Measurements from ENCODE around the gene NLK. TPM values are rescaled to one million over a fixed set of nuclear protein-coding genes. Genes with fewer than 3 reads are reported as not detected.

Gene NLK
- total and polyA plus RNA-seq, 2 of the 13 experiments (the other 11 are each of a cell fraction or from before 2014, with no cell fraction given): 13.4 to 14.6 TPM

DNA sequence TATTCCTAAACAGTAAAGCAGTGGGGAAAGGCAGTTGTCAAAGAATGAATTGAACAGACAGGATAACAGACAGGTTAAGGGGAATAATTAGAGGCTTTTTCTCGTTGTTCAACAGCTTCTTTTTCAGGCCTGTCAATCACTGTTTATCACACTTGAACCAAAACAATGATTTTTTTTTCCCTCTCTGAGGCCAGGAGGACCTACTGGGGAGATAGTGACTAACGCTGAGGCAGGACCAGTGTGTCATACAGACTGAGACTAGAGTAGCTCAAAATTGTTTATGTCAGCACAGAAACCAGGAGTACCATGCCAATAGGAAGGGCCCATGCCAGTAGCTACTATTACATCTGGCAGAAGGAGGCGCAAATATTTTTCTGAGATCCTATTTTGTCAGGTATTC, 41.3 kb upstream of the NLK start:
- DNase-seq (ENCODE audit: low spot score) (no peak), ATAC-seq (no peak), FAIRE-seq (no peak)
- no peaks in the 10 kb centered on the region for H4K20me1 ChIP-seq (ENCODE audit: insufficient read depth, low read length)
- H2AFZ ChIP-seq (ENCODE audit: low read length): no peak overlapping the region
- WGBS (ENCODE audit: low lambda C conversion rate): 0% methylated on average over 3 of the region's 3 CpGs
- no TSS peak for BruUV-seq (replicated peaks)
- POLR2A ChIA-PET: no interaction called here
- no peak overlapping the region for H3K4me2 ChIP-seq (ENCODE audit: low read depth, low read length)
- in situ Hi-C loops (cut with HindIII; ENCODE audit: extremely low pct_ligation_motif_present, low pct_unique_long_range_greater_than_20kb) (no loop called here), intact Hi-C loops (cut with micrococcal nuclease; ENCODE audit: unreplicated experiment) (no loop called here)
- H3K36me3 ChIP-seq (replicated peaks in 1 of 2; ENCODE audit: control insufficient read depth in 1 of 2, insufficient read depth in 2 of 2, low read length in 2 of 2): no peaks in the 10 kb centered on the region
- no peaks in the 10 kb centered on the region for H3K4me1 ChIP-seq (ENCODE audit: insufficient read depth, low read length)
- H3K79me2 ChIP-seq (ENCODE audit: insufficient read depth, low read length): no peaks in the 10 kb centered on the region
- no peaks in the 10 kb centered on the region for H3K27me3 ChIP-seq (ENCODE audit: control insufficient read depth in 1 of 2, insufficient read depth in 2 of 2, low read length in 2 of 2)
- H3K4me3 ChIP-seq (replicated peaks in 1 of 3; ENCODE audit: insufficient read depth in 1 of 3, low read depth in 2 of 3, low read length in 3 of 3): no peak overlapping the region
- CTCF ChIA-PET (ENCODE audit: low intra/inter-chr PET ratio, low total read pairs): no interaction called here
- H3K27ac ChIP-seq (ENCODE audit: extremely low read length, insufficient read depth, low read length): no peak overlapping the region
- TF ChIP-seq FOXC1 (CRISPR knock-in tag; IDR thresholded peaks at IDR 0.05; ENCODE audit: borderline replicate concordance): no peak
- no peak for TF ChIP-seq THYN1 (CRISPR knock-in tag; IDR thresholded peaks at IDR 0.05; ENCODE audit: borderline replicate concordance, low read depth)
- TF ChIP-seq MAFK (conservative IDR thresholded peaks at IDR 0.05 in 1 of 2, IDR thresholded peaks at IDR 0.05 in 1 of 2; ENCODE audit: low read length in 2 of 2): peak; percentile 36 to 44; a peak in 3 of 4 replicates
- no peak overlapping the region for H3K9ac ChIP-seq (ENCODE audit: insufficient read depth, low read depth, low read length)
- no peaks in the 10 kb centered on the region for H3K9me3 ChIP-seq (ENCODE audit: low read length)

DNA sequence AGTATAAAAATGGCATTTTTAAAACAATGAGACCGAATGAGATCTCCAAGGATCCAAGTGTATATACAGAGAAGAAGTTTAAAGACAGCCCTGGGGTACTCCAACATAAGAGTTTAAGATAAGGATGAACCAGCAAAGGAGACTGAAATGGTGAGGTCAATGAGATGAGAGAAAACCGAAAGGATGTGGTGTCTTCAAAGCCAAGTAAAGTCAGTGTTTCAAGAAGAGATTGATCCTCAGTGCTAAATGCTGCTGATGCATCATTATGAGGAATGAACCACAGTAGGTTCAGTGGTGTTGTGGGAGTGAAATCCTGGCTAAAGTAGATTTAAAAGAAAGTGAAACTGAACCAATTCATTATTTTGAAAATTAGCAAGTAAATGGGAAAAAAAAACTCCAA, 38.1 kb upstream of the NLK start:
- no peaks in the 10 kb centered on the region for H3K4me1 ChIP-seq (ENCODE audit: insufficient read depth, low read length)
- no TSS peak for BruUV-seq (replicated peaks)
- no peaks in the 10 kb centered on the region for H3K9me3 ChIP-seq (ENCODE audit: low read length)
- H3K9ac ChIP-seq (ENCODE audit: insufficient read depth, low read depth, low read length): no peak overlapping the region
- intact Hi-C loops (cut with micrococcal nuclease; ENCODE audit: unreplicated experiment) (no loop called here), in situ Hi-C loops (cut with HindIII; ENCODE audit: extremely low pct_ligation_motif_present, low pct_unique_long_range_greater_than_20kb) (no loop called here)
- H3K4me3 ChIP-seq (replicated peaks in 1 of 3; ENCODE audit: insufficient read depth in 1 of 3, low read depth in 2 of 3, low read length in 3 of 3): no peak overlapping the region
- no peak overlapping the region for H2AFZ ChIP-seq (ENCODE audit: low read length)
- DNase-seq (ENCODE audit: low spot score) (no peak), ATAC-seq (no peak), FAIRE-seq (no peak)
- no peaks in the 10 kb centered on the region for H3K36me3 ChIP-seq (replicated peaks in 1 of 2; ENCODE audit: control insufficient read depth in 1 of 2, insufficient read depth in 2 of 2, low read length in 2 of 2)
- H3K79me2 ChIP-seq (ENCODE audit: insufficient read depth, low read length): no peaks in the 10 kb centered on the region
- CTCF ChIA-PET (ENCODE audit: low intra/inter-chr PET ratio, low total read pairs): no interaction called here
- H3K4me2 ChIP-seq (ENCODE audit: low read depth, low read length): no peak overlapping the region
- POLR2A ChIA-PET: no interaction called here
- no peak overlapping the region for H3K27ac ChIP-seq (ENCODE audit: extremely low read length, insufficient read depth, low read length)
- no peaks in the 10 kb centered on the region for H3K27me3 ChIP-seq (ENCODE audit: control insufficient read depth in 1 of 2, insufficient read depth in 2 of 2, low read length in 2 of 2)
- 3% methylated on average over 2 of the region's 2 CpGs for WGBS (ENCODE audit: low lambda C conversion rate)
- no peaks in the 10 kb centered on the region for H4K20me1 ChIP-seq (ENCODE audit: insufficient read depth, low read length)
- TF ChIP-seq PBX2 (CRISPR knock-in tag; IDR thresholded peaks at IDR 0.05) (no peak), DZIP1 (CRISPR knock-in tag; IDR thresholded peaks at IDR 0.05) (no peak), E2F1 (CRISPR knock-in tag; IDR thresholded peaks at IDR 0.05) (no peak), PTBP1 (IDR thresholded peaks at IDR 0.05; ENCODE audit: low read depth, low read length, poor library complexity, severe bottlenecking) (no peak), ZBTB10 (CRISPR knock-in tag; IDR thresholded peaks at IDR 0.05; ENCODE audit: borderline replicate concordance) (no peak)
- TF ChIP-seq, protein P1, sequence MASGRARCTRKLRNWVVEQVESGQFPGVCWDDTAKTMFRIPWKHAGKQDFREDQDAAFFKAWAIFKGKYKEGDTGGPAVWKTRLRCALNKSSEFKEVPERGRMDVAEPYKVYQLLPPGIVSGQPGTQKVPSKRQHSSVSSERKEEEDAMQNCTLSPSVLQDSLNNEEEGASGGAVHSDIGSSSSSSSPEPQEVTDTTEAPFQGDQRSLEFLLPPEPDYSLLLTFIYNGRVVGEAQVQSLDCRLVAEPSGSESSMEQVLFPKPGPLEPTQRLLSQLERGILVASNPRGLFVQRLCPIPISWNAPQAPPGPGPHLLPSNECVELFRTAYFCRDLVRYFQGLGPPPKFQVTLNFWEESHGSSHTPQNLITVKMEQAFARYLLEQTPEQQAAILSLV (CRISPR knock-in tag; IDR thresholded peaks at IDR 0.05; ENCODE audit: borderline replicate concordance): no peak
